Activated naive CD4-positive, alpha-beta T cell treated with anti-CD3 and anti-CD28 coated beads for 36 hours (primary cell): Measurements from ENCODE around the gene HSD17B8. TPM values are rescaled to one million over a fixed set of nuclear protein-coding genes. Genes with fewer than 3 reads are reported as not detected.

Experiments
- microRNA-seq: library from miRNA; unstranded; fragments of <30 nt; microRNA quantifications from one replicate; pipeline ENCODE4 v1.2.0, GENCODE V29; 2022; ENCODE audit warnings: borderline microRNAs expressed, borderline replicate concordance
- total RNA-seq, 2 experiments: library from RNA; stranded (reverse); gene quantifications; one replicate each; pipeline ENCODE4 v1.2.3, GENCODE V29; 2021

The HSD17B8 gene
- total RNA-seq, 2 experiments from 2014 or later, result 31.3 to 33.5 TPM

Small RNA genes within 50 kb of the gene (microRNA-seq; reads per million reads assigned to microRNA genes)
- 18.1 reads per million, percentile 32 among the genes with 10 or more reads in this experiment for gene MIR219A1

Other genes starting within 250 kb of the HSD17B8 start
- gene BRD2, start 236.1 kb upstream of the HSD17B8 start, total RNA-seq, result 100 to 1,000 TPM; 168 to 197 TPM
- gene HLA-DOA, start 195.1 kb upstream of the HSD17B8 start, total RNA-seq, result 1 to 10 TPM; 1.4 to 1.6 TPM
- 10 to 100 TPM; 12.1 to 15.3 TPM for gene HLA-DPA1, start 131.0 kb upstream of the HSD17B8 start, total RNA-seq
- gene HLA-DPB1, start 128.7 kb upstream of the HSD17B8 start, total RNA-seq, result 1 to 10 TPM; 2.8 to 4.0 TPM
- gene COL11A2, start 12.2 kb upstream of the HSD17B8 start, total RNA-seq, result 1 to 10 TPM in 1 of 2 experiments, under 1 TPM in 1; 0.88 to 1.4 TPM
- 10 to 100 TPM; 50.4 to 50.6 TPM for gene RXRB, start 4.0 kb upstream of the HSD17B8 start, total RNA-seq
- 10 to 100 TPM; 35.9 to 39.5 TPM for gene SLC39A7, start 3.8 kb upstream of the HSD17B8 start, total RNA-seq
- 10 to 100 TPM; 17.1 to 18.2 TPM for gene RING1, start 3.8 kb downstream of the HSD17B8 start, total RNA-seq
- gene VPS52, start 67.2 kb downstream of the HSD17B8 start, total RNA-seq, result 10 to 100 TPM; 30.3 to 31.0 TPM
- 1,000 to 10,000 TPM; 5,497 to 5,551 TPM for gene RPS18, start 67.4 kb downstream of the HSD17B8 start, total RNA-seq
- gene B3GALT4, start 72.5 kb downstream of the HSD17B8 start, total RNA-seq, result 1 to 10 TPM; 4.4 TPM
- gene WDR46, start 84.6 kb downstream of the HSD17B8 start, total RNA-seq, result 10 to 100 TPM; 42.5 to 42.9 TPM
- 10 to 100 TPM; 67.9 to 81.3 TPM for gene PFDN6, start 84.9 kb downstream of the HSD17B8 start, total RNA-seq
- 10 to 100 TPM; 23.8 to 27.8 TPM for gene RGL2, start 94.3 kb downstream of the HSD17B8 start, total RNA-seq
- 100 to 1,000 TPM; 184 TPM for gene TAPBP, start 109.4 kb downstream of the HSD17B8 start, total RNA-seq
- gene ZBTB22, start 113.1 kb downstream of the HSD17B8 start, total RNA-seq, result 1 to 10 TPM; 8.8 to 9.0 TPM
- 10 to 100 TPM; 48.1 to 55.1 TPM for gene DAXX, start 118.3 kb downstream of the HSD17B8 start, total RNA-seq
- gene KIFC1, start 187.2 kb downstream of the HSD17B8 start, total RNA-seq, result 100 to 1,000 TPM; 107 TPM
- gene PHF1, start 206.4 kb downstream of the HSD17B8 start, total RNA-seq, result 10 to 100 TPM; 31.0 to 32.3 TPM
- gene CUTA, start 213.5 kb downstream of the HSD17B8 start, total RNA-seq, result 100 to 1,000 TPM; 163 to 181 TPM
- 10 to 100 TPM; 35.1 to 42.2 TPM for gene SYNGAP1, start 215.4 kb downstream of the HSD17B8 start, total RNA-seq
- 1 to 10 TPM; 5.0 to 6.5 TPM for gene ZBTB9, start 249.9 kb downstream of the HSD17B8 start, total RNA-seq